SK-N-SH (cell line): ENCODE measurements around the gene KMT2C. TPM values are rescaled to one million over a fixed set of nuclear protein-coding genes. Genes with fewer than 3 reads are reported as not detected.

ENCODE experiments used
- CTCF ChIA-PET: fragments of 300-600, 350-600 bp; formaldehyde crosslinking; extraction: SDS; loops from one replicate; lab custom pipeline; 2021; lab: Yijun Ruan, JAX
- POLR2A ChIA-PET: fragments of 350-600 bp; sonication (Branson Sonifier 250); formaldehyde crosslinking; extraction: SDS; loops from one replicate; lab custom pipeline; 2020; ENCODE audit warnings: antibody characterized with exemption, inconsistent platforms; lab: Yijun Ruan, JAX
- DNase-seq: peaks from one replicate; pipeline ENCODE4 v3.0.0; 2012
- H2AFZ ChIP-seq: fragments of 200-600 bp; sonication (generic); 2 replicates; pipeline ENCODE4 v1.8.1; 2016; ENCODE audit warnings: antibody characterized with exemption, mild to moderate bottlenecking, low read depth
- H3F3A ChIP-seq: fragments of 200-600 bp; sonication (generic); replicated peaks from 2 replicates; pipeline ENCODE3; 2016; ENCODE audit warnings: antibody characterized with exemption, mild to moderate bottlenecking; ENCODE audit not compliant: insufficient read depth
- H3K27ac ChIP-seq, 2 experiments: fragments of 200-500 bp in 1 of 2; fragments of 200-600 bp in 1 of 2; sonication (Bioruptor generic) in 1 of 2; sonication (generic), shearing (Covaris generic) in 1 of 2; 2 replicates each; pipeline versions ENCODE4 v1.5.1 to v1.6.1; 2014 to 2016; ENCODE audit warnings: low read depth in 2 of 2, inconsistent platforms in 1 of 2, low read length in 1 of 2, mild to moderate bottlenecking in 1 of 2, mixed read lengths in 1 of 2
- H3K27me3 ChIP-seq: fragments of 200-600 bp; sonication (generic), shearing (Covaris generic); 2 replicates; pipeline ENCODE4 v1.6.1; 2016; ENCODE audit warnings: mixed run types; ENCODE audit not compliant: insufficient read depth
- H3K36me3 ChIP-seq, 2 experiments: fragments of 200-500 bp in 1 of 2; fragments of 200-600 bp in 1 of 2; sonication (Bioruptor generic) in 1 of 2; sonication (generic) in 1 of 2; replicated peaks in 1 of 2; 2 replicates each; pipeline versions ENCODE3 to v1.5.1; 2014 to 2016; ENCODE audit warnings: low read length in 1 of 2, mild to moderate bottlenecking in 1 of 2; ENCODE audit not compliant: insufficient read depth in 2 of 2, control insufficient read depth in 1 of 2
- H3K4me1 ChIP-seq, 2 experiments: fragments of 200-500 bp in 1 of 2; fragments of 200-600 bp in 1 of 2; sonication (Bioruptor generic) in 1 of 2; sonication (generic), shearing (Covaris generic) in 1 of 2; 2 replicates each; pipeline versions ENCODE4 v1.5.1 to v1.6.1; 2014 to 2016; ENCODE audit warnings: low read depth in 1 of 2, low read length in 1 of 2, mixed run types in 1 of 2; ENCODE audit not compliant: insufficient read depth in 2 of 2, control insufficient read depth in 1 of 2
- H3K4me2 ChIP-seq: fragments of 200-600 bp; sonication (generic), shearing (Covaris generic); 2 replicates; pipeline ENCODE4 v1.6.1; 2017; ENCODE audit warnings: mixed run types
- H3K4me3 ChIP-seq, 2 experiments: fragments of 200-500 bp in 1 of 2; fragments of 200-600 bp in 1 of 2; sonication (Bioruptor generic) in 1 of 2; sonication (generic), shearing (Covaris generic) in 1 of 2; 2 replicates each; pipeline versions ENCODE4 v1.5.1 to v1.8.1; 2014 to 2016; ENCODE audit warnings: low read depth in 2 of 2, inconsistent platforms in 1 of 2, low read length in 1 of 2, mild to moderate bottlenecking in 1 of 2, mixed read lengths in 1 of 2, moderate library complexity in 1 of 2
- H3K79me2 ChIP-seq: fragments of 200-600 bp; sonication (generic); 2 replicates; pipeline ENCODE4 v1.8.1; 2017; ENCODE audit warnings: mild to moderate bottlenecking; ENCODE audit not compliant: insufficient read depth
- H3K9ac ChIP-seq: fragments of 200-600 bp; sonication (generic); 2 replicates; pipeline ENCODE4 v1.6.1; 2017; ENCODE audit warnings: mixed run types
- H3K9me2 ChIP-seq: fragments of 200-600 bp; sonication (generic); 2 replicates; pipeline ENCODE4 v1.6.1; 2017; ENCODE audit warnings: mixed run types
- H3K9me3 ChIP-seq: fragments of 200-600 bp; sonication (generic); 2 replicates; pipeline ENCODE4 v1.6.1; 2017; ENCODE audit warnings: mixed run types, mild to moderate bottlenecking, moderate library complexity
- H4K20me1 ChIP-seq: fragments of 200-600 bp; sonication (generic); 2 replicates; pipeline ENCODE4 v1.6.1; 2017; ENCODE audit warnings: mild to moderate bottlenecking, mixed run types; ENCODE audit not compliant: insufficient read depth
- CHD2 ChIP-seq: fragments of 150-350 bp; IDR thresholded peaks from 2 replicates; pipeline ENCODE4 v1.6.1; 2018; ENCODE audit warnings: low read length; ENCODE audit not compliant: partially characterized antibody
- CTCF ChIP-seq: fragments of 200-600 bp; sonication (generic); IDR thresholded peaks from 2 replicates; pipeline ENCODE4 v1.6.1; 2017; ENCODE audit warnings: antibody characterized with exemption, mild to moderate bottlenecking, moderate library complexity
- FOSL2 ChIP-seq: IDR thresholded peaks from 2 replicates; pipeline ENCODE4 v1.4.0; 2012; ENCODE audit warnings: low read depth, mild to moderate bottlenecking, moderate library complexity, borderline replicate concordance
- GABPA ChIP-seq: IDR thresholded peaks from 2 replicates; pipeline ENCODE4 v1.4.0; 2012; ENCODE audit warnings: low read depth, mild to moderate bottlenecking
- GATA2 ChIP-seq: sonication (generic); formaldehyde crosslinking; IDR thresholded peaks from 2 replicates; pipeline ENCODE4 v1.5.0; 2020; ENCODE audit warnings: mild to moderate bottlenecking, missing genetic modification reagents
- JUND ChIP-seq: IDR thresholded peaks from 2 replicates; pipeline ENCODE4 v1.4.0; 2012
- MAX ChIP-seq: IDR thresholded peaks from 2 replicates; pipeline ENCODE4 v1.4.0; 2012; ENCODE audit warnings: low read depth
- PBX3 ChIP-seq: IDR thresholded peaks from 2 replicates; pipeline ENCODE4; 2012
- RAD21 ChIP-seq: IDR thresholded peaks from 2 replicates; pipeline ENCODE4 v1.6.1; 2012; ENCODE audit warnings: mild to moderate bottlenecking, low read length
- RCOR1 ChIP-seq: fragments of 150-350 bp; IDR thresholded peaks from 2 replicates; pipeline ENCODE4 v1.6.1; 2017; ENCODE audit warnings: antibody characterized with exemption, low read length
- RFX5 ChIP-seq: IDR thresholded peaks from 2 replicates; pipeline ENCODE4 v1.6.1; 2012; ENCODE audit warnings: mild to moderate bottlenecking, improper control_type of control experiment, low read length
- TCF12 ChIP-seq: IDR thresholded peaks from 2 replicates; pipeline ENCODE4 v1.4.0; 2012
- TEAD4 ChIP-seq: IDR thresholded peaks from 2 replicates; pipeline ENCODE4 v1.4.0; 2012; ENCODE audit warnings: mild to moderate bottlenecking, borderline replicate concordance; ENCODE audit not compliant: insufficient read depth
- USF1 ChIP-seq: IDR thresholded peaks from 2 replicates; pipeline ENCODE4 v1.4.0; 2012; ENCODE audit warnings: low read depth, borderline replicate concordance
- YY1 ChIP-seq: IDR thresholded peaks from 2 replicates; pipeline ENCODE4 v1.4.0; 2012; ENCODE audit warnings: low read depth, mild to moderate bottlenecking
- ZBTB33 ChIP-seq: IDR thresholded peaks from 2 replicates; pipeline ENCODE4 v1.4.0; 2012; ENCODE audit warnings: low read depth, borderline replicate concordance
- WGBS: methylation state at CpG from one replicate; pipeline ENCODE4 v1.1.6; 2017; ENCODE audit warnings: low lambda C conversion rate; 5-methylcytosine and 5-hydroxymethylcytosine counted together
- polyA plus RNA-seq, 3 experiments: library from polyadenylated mRNA; depleted of rRNA; stranded (reverse); fragments of >200 nt; gene quantifications; 2 replicates each; pipeline ENCODE4 v1.2.3, GENCODE V29; 2012

KMT2C gene
- polyA plus RNA-seq, 1 of the 3 experiments (the other 2 are of a cell fraction): 8.0 TPM

- Histone ChIP-seq H4K20me1 (no peaks in the 10 kb centered on the region), H2AFZ (no peak overlapping the region), H3K36me3 (peaks cover 92 to 96% of the 10 kb centered on the region in 2 experiments), H3K9me3 (no peaks in the 10 kb centered on the region), H3K79me2 (no peaks in the 10 kb centered on the region), H3K27ac (no peak overlapping the region), H3K4me2 (no peak overlapping the region), H3K9me2 (no peaks in the 10 kb centered on the region), H3K4me3 (no peak overlapping the region), H3K9ac (no peak overlapping the region), H3F3A (peaks cover 11% of the 10 kb centered on the region), H3K27me3 (no peaks in the 10 kb centered on the region), H3K4me1 (peaks cover 0 to 2% of the 10 kb centered on the region in 2 experiments; a peak in 1 of 4 replicates)
- DNase-seq: no peak
- TF ChIP-seq USF1 (no peak), RAD21 (no peak), GABPA (no peak), MAX (no peak), YY1 (no peak), PBX3 (no peak), TEAD4 (no peak), TCF12 (no peak), GATA2 (no peak), FOSL2 (no peak), CHD2 (no peak), CTCF (no peak), ZBTB33 (no peak), RFX5 (no peak), JUND (no peak), RCOR1 (no peak)
- ChIA-PET POLR2A (no interaction called here), CTCF (interaction anchor here (0.6 to 6.7 kb wide), 4 partner anchors 14 to 1008 kb away, joined by 3 to 35 read pairs (median 8); no protein-coding TSS in a partner anchor)
- 94% methylated on average over 11 of the region's 11 CpGs for WGBS
These were observed 276.8 kb downstream of the KMT2C start for GRCh38 chr7:152158801-152159587.
